Measurements from ENCODE around the gene CDH22.

CDH22 gene

DNA sequence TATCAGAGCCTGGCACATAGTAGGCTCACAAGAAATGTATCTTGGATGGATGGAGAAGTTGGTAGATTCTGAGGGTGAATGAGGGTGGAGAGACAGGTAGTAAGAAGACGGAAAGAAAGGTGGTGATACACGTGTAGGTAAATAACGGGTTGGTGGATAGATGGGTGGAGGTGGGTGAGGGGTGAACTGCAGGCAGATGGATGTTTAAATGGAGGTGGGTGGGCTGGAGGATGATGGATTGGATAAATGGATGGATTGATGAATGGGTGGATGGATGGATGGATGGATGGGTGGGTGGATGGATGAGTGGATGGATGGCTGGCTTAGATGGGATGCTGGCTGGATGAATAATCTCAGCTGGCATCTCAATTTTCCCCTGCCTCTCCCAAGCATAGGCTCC is 9.9 kb downstream of the CDH22 start:
- TF ChIP-seq, protein P1, sequence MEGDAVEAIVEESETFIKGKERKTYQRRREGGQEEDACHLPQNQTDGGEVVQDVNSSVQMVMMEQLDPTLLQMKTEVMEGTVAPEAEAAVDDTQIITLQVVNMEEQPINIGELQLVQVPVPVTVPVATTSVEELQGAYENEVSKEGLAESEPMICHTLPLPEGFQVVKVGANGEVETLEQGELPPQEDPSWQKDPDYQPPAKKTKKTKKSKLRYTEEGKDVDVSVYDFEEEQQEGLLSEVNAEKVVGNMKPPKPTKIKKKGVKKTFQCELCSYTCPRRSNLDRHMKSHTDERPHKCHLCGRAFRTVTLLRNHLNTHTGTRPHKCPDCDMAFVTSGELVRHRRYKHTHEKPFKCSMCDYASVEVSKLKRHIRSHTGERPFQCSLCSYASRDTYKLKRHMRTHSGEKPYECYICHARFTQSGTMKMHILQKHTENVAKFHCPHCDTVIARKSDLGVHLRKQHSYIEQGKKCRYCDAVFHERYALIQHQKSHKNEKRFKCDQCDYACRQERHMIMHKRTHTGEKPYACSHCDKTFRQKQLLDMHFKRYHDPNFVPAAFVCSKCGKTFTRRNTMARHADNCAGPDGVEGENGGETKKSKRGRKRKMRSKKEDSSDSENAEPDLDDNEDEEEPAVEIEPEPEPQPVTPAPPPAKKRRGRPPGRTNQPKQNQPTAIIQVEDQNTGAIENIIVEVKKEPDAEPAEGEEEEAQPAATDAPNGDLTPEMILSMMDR (IDR thresholded peaks at IDR 0.05; ENCODE audit: borderline replicate concordance, insufficient read depth, low read depth, low read length): no peak
- H3K4me3 ChIP-seq (ENCODE audit: low read depth, low read length): no peak overlapping the region

DNA sequence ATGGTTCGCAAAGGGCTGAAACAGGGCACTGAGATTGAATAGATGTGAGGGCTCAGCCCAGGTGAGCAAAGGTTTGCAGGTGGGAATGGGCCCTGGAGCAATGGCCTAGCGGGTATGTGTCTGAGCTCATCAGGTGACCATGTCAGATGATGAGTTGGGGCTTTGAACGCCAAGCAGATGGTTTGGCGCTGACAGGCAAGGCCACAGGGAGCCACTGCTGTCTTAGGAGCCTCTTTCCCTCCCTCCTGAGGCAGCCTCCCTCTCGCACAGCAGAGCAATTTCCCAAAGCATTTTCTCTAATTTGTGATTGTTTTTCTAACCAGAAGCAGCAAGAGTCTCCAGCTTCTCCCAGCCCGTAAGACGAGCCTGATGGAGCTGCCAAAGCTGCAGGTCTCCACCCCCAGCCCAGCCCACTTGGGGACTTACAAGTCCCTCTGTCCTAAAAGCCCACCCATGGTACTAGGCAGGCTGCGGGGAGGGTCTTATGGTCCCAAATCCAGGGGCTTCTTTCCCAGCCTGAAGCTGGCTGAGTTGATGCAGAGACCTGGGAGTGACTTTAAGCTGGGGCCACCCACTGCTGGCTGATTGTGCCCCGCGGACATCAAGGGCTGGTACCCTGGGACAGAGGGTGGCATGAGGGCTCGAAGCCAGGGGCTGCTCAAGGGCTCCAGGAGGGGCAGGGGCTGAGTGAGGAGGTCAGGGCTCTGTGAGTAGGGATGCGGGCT is 11.6 kb downstream of the CDH22 start:
- TF ChIP-seq, protein P1 (IDR thresholded peaks at IDR 0.05; ENCODE audit: borderline replicate concordance, insufficient read depth, low read depth, low read length): no peak
- H3K4me3 ChIP-seq (ENCODE audit: low read depth, low read length): no peak overlapping the region

DNA sequence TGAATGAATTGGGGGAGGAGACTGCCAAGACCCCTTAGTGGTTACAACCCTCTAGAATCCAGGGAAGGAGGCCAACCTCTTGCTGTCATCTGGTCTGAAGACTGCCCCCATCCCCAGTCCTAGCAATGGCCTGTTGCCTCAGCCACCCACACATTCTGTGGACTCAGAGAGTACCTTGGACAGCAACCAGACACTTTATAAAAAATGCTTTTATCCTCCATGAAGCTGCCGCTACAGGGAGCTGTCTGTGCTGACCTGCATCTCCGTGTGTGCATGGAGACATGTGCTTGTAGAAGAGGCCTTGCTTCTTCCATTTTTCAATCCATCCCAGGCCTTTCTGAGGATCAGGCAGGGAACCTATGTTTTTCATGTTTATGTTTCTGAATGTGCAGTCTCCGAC is 15.2 kb downstream of the CDH22 start:
- no peak overlapping the region for H3K4me3 ChIP-seq (ENCODE audit: low read depth, low read length)
- TF ChIP-seq, protein P1 (IDR thresholded peaks at IDR 0.05; ENCODE audit: borderline replicate concordance, insufficient read depth, low read depth, low read length): no peak

DNA sequence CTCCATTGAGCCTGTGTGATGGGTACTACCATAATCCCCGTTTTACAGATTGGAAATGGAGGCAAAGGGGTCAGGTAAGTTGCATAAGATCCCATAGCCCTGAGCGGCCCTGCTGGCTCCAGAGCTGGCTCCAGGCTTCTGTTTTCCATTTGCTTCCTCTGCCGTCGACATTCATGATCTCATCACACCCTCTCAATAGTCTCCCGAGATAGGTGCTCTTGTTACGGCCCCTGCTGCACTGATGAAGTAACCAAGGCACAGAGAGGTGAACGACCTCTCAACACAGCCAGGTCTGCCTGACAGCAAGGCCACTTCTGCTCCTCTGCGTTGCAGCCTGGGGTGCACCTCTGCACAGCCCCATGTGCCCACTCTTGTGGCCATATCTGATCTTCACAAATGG is 16.9 kb downstream of the CDH22 start:
- no peak overlapping the region for H3K4me3 ChIP-seq (ENCODE audit: low read depth, low read length)
- TF ChIP-seq, protein P1 (IDR thresholded peaks at IDR 0.05; ENCODE audit: borderline replicate concordance, insufficient read depth, low read depth, low read length): no peak

DNA sequence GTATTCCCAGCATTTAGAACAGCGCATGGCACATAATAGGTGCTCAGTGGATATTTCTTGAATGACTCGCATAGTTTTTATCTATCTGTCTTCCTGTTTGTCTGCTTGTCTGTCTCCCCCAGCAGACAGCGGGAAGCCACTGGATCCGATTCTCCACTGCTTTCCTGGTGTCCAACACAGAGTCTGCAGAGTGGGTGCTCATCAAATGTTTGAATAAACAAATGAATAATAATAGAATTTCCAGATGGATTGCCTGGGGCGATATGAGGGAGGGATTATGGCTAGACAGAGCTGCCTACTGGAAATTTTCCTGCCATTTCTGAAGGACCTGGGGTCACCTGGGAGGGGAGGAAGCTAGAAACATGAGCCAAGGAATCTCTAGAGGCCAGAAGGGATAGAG is 18.9 kb downstream of the CDH22 start:
- H3K4me3 ChIP-seq (ENCODE audit: low read depth, low read length): no peak overlapping the region
- TF ChIP-seq, protein P1 (IDR thresholded peaks at IDR 0.05; ENCODE audit: borderline replicate concordance, insufficient read depth, low read depth, low read length): no peak

DNA sequence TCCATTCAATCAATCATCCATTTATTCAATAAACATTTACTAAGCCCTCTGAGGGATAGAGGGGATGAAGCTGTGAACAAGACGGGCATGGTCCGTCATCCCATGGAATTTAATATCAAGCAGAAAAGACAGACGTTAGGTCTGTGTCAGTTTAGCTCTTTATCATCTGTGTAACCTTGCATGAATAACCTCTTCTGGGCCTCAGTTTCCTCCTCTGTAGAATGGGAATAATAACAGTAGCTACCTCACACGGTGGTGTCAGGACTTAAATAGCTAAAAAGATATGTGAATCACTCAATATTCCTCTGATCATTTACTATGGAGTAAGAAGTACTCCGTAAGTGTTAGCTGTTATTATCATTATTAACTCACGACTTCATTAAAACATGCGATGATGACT is 21.3 kb downstream of the CDH22 start:
- H3K4me3 ChIP-seq (ENCODE audit: low read depth, low read length): no peak overlapping the region
- TF ChIP-seq, protein P1 (IDR thresholded peaks at IDR 0.05; ENCODE audit: borderline replicate concordance, insufficient read depth, low read depth, low read length): no peak

DNA sequence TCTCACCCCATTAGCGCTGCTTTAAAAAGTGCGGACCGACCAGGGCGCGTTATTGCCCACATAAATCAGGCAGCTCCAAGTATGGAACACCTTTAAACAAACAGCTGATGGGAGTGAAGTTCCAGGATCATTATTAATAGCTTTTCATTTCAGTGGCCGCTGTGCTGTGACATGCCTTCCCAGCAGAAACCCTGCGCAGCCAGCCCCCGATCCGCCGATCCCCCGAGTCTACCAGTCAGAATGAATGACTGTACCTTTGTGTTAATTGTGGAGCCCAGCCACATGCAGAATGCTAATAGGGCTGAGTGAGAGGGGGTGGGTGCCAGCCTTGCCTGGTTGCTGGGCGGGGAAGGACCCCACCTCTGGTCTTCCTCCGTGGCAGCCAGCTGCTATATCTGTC is 21.9 kb downstream of the CDH22 start:
- no peak overlapping the region for H3K4me3 ChIP-seq (ENCODE audit: low read depth, low read length)
- TF ChIP-seq, protein P1 (IDR thresholded peaks at IDR 0.05; ENCODE audit: borderline replicate concordance, insufficient read depth, low read depth, low read length): no peak

Data from GM12875 (cell line).